Mesendoderm (in vitro differentiated cells): ENCODE data around the gene AGO4.
"Not testable (repeated sequence)": the region's sequence is repeated elsewhere in the genome, so short reads cannot be mapped to it uniquely, and the experiment has no call there.

ENCODE experiments used
- DNase-seq: peaks from one replicate; pipeline ENCODE4 v3.0.0; 2013
- H2AK5ac ChIP-seq: 2 replicates; pipeline ENCODE4 v1.6.1; 2013; ENCODE audit warnings: low read length, inconsistent platforms
- H2BK120ac ChIP-seq: 2 replicates; pipeline ENCODE4 v1.6.1; 2013; ENCODE audit warnings: low read depth, mild to moderate bottlenecking, low read length, moderate library complexity, mixed read lengths
- H2BK15ac ChIP-seq: replicated peaks from 2 replicates; pipeline ENCODE4 v1.6.1; 2013; ENCODE audit warnings: low read depth, mild to moderate bottlenecking, moderate library complexity
- H2BK5ac ChIP-seq: 2 replicates; pipeline ENCODE4 v1.6.1; 2013; ENCODE audit warnings: low read length, inconsistent platforms
- H3K18ac ChIP-seq: 2 replicates; pipeline ENCODE4 v1.6.1; 2013; ENCODE audit warnings: mild to moderate bottlenecking, low read length, mixed read lengths
- H3K23ac ChIP-seq: one replicate; pipeline ENCODE4 v1.6.1; 2013; ENCODE audit warnings: low read length
- H3K27ac ChIP-seq: 2 replicates; pipeline ENCODE4 v1.5.1; 2013; ENCODE audit warnings: low read depth, mild to moderate bottlenecking, inconsistent platforms, low read length, moderate library complexity
- H3K27me3 ChIP-seq: 2 replicates; pipeline ENCODE4 v1.6.1; 2013; ENCODE audit warnings: low read length, control low read depth, mild to moderate bottlenecking, inconsistent platforms; ENCODE audit not compliant: insufficient read depth, poor library complexity
- H3K36me3 ChIP-seq: 2 replicates; pipeline ENCODE4 v1.6.1; 2013; ENCODE audit warnings: low read length, inconsistent platforms; ENCODE audit not compliant: control insufficient read depth, insufficient read depth
- H3K4ac ChIP-seq: one replicate; pipeline ENCODE4 v1.6.1; 2013; ENCODE audit warnings: low read depth, mild to moderate bottlenecking, low read length, moderate library complexity
- H3K4me1 ChIP-seq: 2 replicates; pipeline ENCODE4 v1.6.1; 2013; ENCODE audit warnings: low read depth, low read length, inconsistent platforms; ENCODE audit not compliant: control insufficient read depth
- H3K4me2 ChIP-seq: 2 replicates; pipeline ENCODE4 v1.6.1; 2013; ENCODE audit warnings: low read length
- H3K4me3 ChIP-seq: 2 replicates; pipeline ENCODE4 v1.5.1; 2013; ENCODE audit warnings: mild to moderate bottlenecking, low read length
- H3K56ac ChIP-seq: one replicate; pipeline ENCODE4 v1.6.1; 2013; ENCODE audit warnings: low read length
- H3K79me1 ChIP-seq: 2 replicates; pipeline ENCODE4 v1.6.1; 2013; ENCODE audit warnings: low read length, inconsistent platforms
- H3K79me2 ChIP-seq: 2 replicates; pipeline ENCODE4 v1.6.1; 2013; ENCODE audit warnings: mild to moderate bottlenecking, low read length; ENCODE audit not compliant: control insufficient read depth, insufficient read depth
- H3K9ac ChIP-seq: 2 replicates; pipeline ENCODE4 v1.6.1; 2013; ENCODE audit warnings: low read length, inconsistent platforms
- H4K5ac ChIP-seq: one replicate; pipeline ENCODE4 v1.6.1; 2013; ENCODE audit warnings: low read length
- H4K8ac ChIP-seq: one replicate; pipeline ENCODE4 v1.6.1; 2013; ENCODE audit warnings: low read depth, mild to moderate bottlenecking, control low read depth, low read length, moderate library complexity
- WGBS: extraction: QIAGEN DNeasy Blood & Tissue Kit; methylation state at CpG from one replicate; pipeline ENCODE4 v1.1.7; 2013; ENCODE audit warnings: low lambda C conversion rate, missing lambda C conversion rate; ENCODE audit not compliant: insufficient coverage; ENCODE audit errors: extremely low coverage; 5-methylcytosine and 5-hydroxymethylcytosine counted together

AGO4 gene

GRCh38 chr1:35808450-35809113 lies 766 bp downstream of the AGO4 start:
- peak overlapping the region; percentile 98 for H3K18ac ChIP-seq
- H3K9ac ChIP-seq: peak overlapping the region; percentile 86
- H3K79me1 ChIP-seq: peaks cover 2% of the 10 kb centered on the region
- H3K56ac ChIP-seq: peak overlapping the region; percentile 92
- H3K27ac ChIP-seq: peak overlapping the region; percentile 75
- H3K27me3 ChIP-seq: no peaks in the 10 kb centered on the region
- no peaks in the 10 kb centered on the region for H3K79me2 ChIP-seq
- no peak overlapping the region for H2BK15ac ChIP-seq
- no CpG with 5 or more reads among the region's 49 CpGs for WGBS
- H2BK5ac ChIP-seq: no peak overlapping the region
- peak overlapping the region; percentile 90 for H2BK120ac ChIP-seq
- H3K4me3 ChIP-seq: peak overlapping the region; percentile 73
- H4K5ac ChIP-seq: no peak overlapping the region
- no peaks in the 10 kb centered on the region for H3K36me3 ChIP-seq
- H3K4me1 ChIP-seq: no peaks in the 10 kb centered on the region
- DNase-seq: peak; percentile 50
- peak overlapping the region; percentile 84 for H4K8ac ChIP-seq
- peak overlapping the region; percentile 58 for H3K4me2 ChIP-seq
- no peak overlapping the region for H2AK5ac ChIP-seq
- H3K23ac ChIP-seq: no peak overlapping the region
- H3K4ac ChIP-seq: peak overlapping the region; percentile 88

- no peak for DNase-seq
- Histone ChIP-seq H3K23ac (no peak overlapping the region), H3K27me3 (no peaks in the 10 kb centered on the region), H3K79me1 (peaks cover 2% of the 10 kb centered on the region), H3K36me3 (no peaks in the 10 kb centered on the region), H4K5ac (no peak overlapping the region), H2BK15ac (no peak overlapping the region), H2BK120ac (no peak overlapping the region), H4K8ac (no peak overlapping the region), H3K4me1 (no peaks in the 10 kb centered on the region), H3K18ac (no peak overlapping the region), H3K4me2 (peak overlapping the region; percentile 58), H2AK5ac (no peak overlapping the region), H3K27ac (no peak overlapping the region), H3K79me2 (no peaks in the 10 kb centered on the region), H3K4ac (no peak overlapping the region), H2BK5ac (no peak overlapping the region), H3K4me3 (peak overlapping the region; percentile 73), H3K56ac (peak overlapping the region; percentile 92), H3K9ac (peak overlapping the region; percentile 86)
- WGBS: no CpG with 5 or more reads among the region's 7 CpGs
These were observed 1.6 kb downstream of the AGO4 start for GRCh38 chr1:35809114-35810095.

DNA sequence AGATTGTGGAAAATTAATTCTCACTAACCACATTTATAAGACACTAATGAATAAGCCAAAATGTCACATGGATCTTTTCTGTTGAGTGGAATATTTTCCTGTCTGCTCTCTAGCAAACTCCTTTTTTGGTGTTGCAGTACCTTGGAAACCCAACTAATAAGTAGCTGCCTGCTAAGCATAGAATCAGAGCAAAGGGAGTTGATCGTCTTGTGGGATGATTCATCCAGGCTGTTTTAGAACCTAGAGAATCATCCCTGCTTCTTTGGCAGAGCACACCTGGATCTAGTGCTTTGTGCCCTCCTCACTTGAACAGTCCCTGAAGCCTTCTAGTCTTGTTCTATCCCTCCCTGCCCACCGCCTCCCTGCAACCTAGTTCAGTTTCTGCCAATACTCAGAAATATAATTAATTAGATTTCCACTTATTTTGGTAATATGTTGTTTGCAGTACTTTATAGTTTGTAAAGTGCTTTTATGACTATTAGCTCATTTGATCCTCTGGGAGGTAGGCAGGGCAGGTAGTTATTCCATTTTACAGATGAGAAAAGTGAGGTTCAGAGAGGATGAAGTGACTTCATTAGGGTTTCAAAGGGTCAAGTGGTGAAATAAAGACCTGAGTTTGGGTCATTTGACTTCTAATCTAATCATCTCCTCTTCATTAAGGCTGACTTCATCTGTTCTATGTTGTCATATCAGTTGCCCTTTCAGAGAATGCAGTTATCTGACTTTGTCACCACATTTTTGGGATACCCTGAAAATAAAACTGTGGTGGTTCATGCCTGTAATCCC lies 2.5 kb downstream of the AGO4 start:
- Histone ChIP-seq H4K8ac (no peak overlapping the region), H3K9ac (no peak overlapping the region), H3K27me3 (no peaks in the 10 kb centered on the region), H3K23ac (no peak overlapping the region), H3K27ac (no peak overlapping the region), H3K4me3 (no peak overlapping the region), H3K18ac (no peak overlapping the region), H3K36me3 (no peaks in the 10 kb centered on the region), H2BK5ac (no peak overlapping the region), H3K4ac (no peak overlapping the region), H3K4me1 (no peaks in the 10 kb centered on the region), H3K79me1 (peaks cover 2% of the 10 kb centered on the region), H2BK120ac (no peak overlapping the region), H2AK5ac (no peak overlapping the region), H3K56ac (no peak overlapping the region), H4K5ac (no peak overlapping the region), H3K79me2 (no peaks in the 10 kb centered on the region), H2BK15ac (no peak overlapping the region), H3K4me2 (no peak overlapping the region)
- peak; percentile 25 for DNase-seq
- no CpG with 5 or more reads among the region's 2 CpGs for WGBS

DNA sequence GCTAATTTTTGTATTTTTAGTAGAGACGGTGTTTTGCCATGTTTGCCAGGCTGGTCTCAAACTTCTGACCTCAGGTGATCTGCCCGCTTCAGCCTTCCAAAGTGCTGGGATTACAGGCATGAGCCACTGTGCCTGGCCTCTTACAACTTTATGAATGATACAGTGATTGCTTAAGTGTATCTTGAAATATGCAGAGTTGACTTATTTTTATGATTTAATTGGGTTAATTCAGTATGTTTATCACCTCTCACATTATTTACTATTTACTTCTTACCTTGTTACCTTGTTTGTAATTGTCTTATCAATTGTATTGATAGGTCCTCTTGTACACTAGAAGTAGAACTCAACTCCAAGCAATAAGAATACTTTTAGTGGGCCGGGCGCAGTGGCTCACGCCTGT lies 4.9 kb downstream of the AGO4 start:
- H3K27ac ChIP-seq, H3K4me3 ChIP-seq: not testable (repeated sequence)
- WGBS: no CpG with 5 or more reads among the region's 5 CpGs

DNA sequence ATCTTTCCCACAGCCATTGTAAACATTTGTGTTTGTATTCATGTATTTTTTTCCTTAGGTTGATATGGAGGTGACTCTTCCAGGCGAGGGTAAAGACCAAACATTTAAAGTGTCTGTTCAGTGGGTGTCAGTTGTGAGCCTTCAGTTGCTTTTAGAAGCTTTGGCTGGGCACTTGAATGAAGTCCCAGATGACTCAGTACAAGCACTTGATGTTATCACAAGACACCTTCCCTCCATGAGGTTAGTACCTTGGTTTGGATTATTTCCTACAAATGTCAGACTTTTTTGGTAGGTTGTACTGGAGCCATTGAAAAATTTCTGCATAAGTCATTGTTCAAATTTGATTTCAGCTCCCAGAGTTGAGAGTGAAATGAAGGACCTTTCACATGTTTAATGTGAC lies 17.4 kb downstream of the AGO4 start:
- no peak overlapping the region for H3K4me3 ChIP-seq
- H3K23ac ChIP-seq: no peak overlapping the region
- H3K18ac ChIP-seq: no peak overlapping the region
- H2BK15ac ChIP-seq: no peak overlapping the region
- no peaks in the 10 kb centered on the region for H3K27me3 ChIP-seq
- H2BK5ac ChIP-seq: no peak overlapping the region
- WGBS: no CpG with 5 or more reads among the region's 1 CpG
- H4K5ac ChIP-seq: no peak overlapping the region
- DNase-seq: no peak
- no peak overlapping the region for H3K9ac ChIP-seq
- H3K79me2 ChIP-seq: no peaks in the 10 kb centered on the region
- H3K27ac ChIP-seq: no peak overlapping the region
- H3K4ac ChIP-seq: no peak overlapping the region
- H2AK5ac ChIP-seq: no peak overlapping the region
- H3K56ac ChIP-seq: no peak overlapping the region
- H3K4me1 ChIP-seq: no peaks in the 10 kb centered on the region
- H4K8ac ChIP-seq: no peak overlapping the region
- no peak overlapping the region for H3K4me2 ChIP-seq
- H2BK120ac ChIP-seq: no peak overlapping the region
- H3K36me3 ChIP-seq: peaks cover 1% of the 10 kb centered on the region
- no peaks in the 10 kb centered on the region for H3K79me1 ChIP-seq

More for the DNA sequence above, 4.9 kb downstream of the AGO4 start:
- DNase-seq, H3K36me3 ChIP-seq, H3K4me2 ChIP-seq, H3K23ac ChIP-seq, H2AK5ac ChIP-seq, H4K8ac ChIP-seq, H3K27me3 ChIP-seq, H3K79me1 ChIP-seq, H3K4me1 ChIP-seq, H3K79me2 ChIP-seq, H4K5ac ChIP-seq, H3K18ac ChIP-seq, H2BK15ac ChIP-seq, H2BK120ac ChIP-seq, H3K56ac ChIP-seq, H3K4ac ChIP-seq, H2BK5ac ChIP-seq, H3K9ac ChIP-seq: not testable (repeated sequence)
